GM23338 (cell line): ENCODE measurements around the gene MMS19. TPM values are rescaled to one million over a fixed set of nuclear protein-coding genes. Genes with fewer than 3 reads are reported as not detected.

Source experiments
- ATAC-seq: fragments of 200-7000 bp; cut with Tn5 transposase; 3 replicates; pipeline ENCODE4 v1.9.1; 2020
- DNase-seq: peaks from one replicate; pipeline ENCODE4 v3.0.0-alpha.2; 2015; ENCODE audit warnings: low spot score
- H2AFZ ChIP-seq: fragments of 200-600 bp; sonication (generic); 2 replicates; pipeline ENCODE4 v1.8.0; 2016; ENCODE audit warnings: antibody characterized with exemption, mild to moderate bottlenecking, moderate library complexity
- H3F3A ChIP-seq: fragments of 200-600 bp; sonication (generic); replicated peaks from 2 replicates; pipeline ENCODE4 v1.8.0; 2017; ENCODE audit warnings: antibody characterized with exemption, mixed run types, low read depth
- H3K27ac ChIP-seq: fragments of 200-600 bp; sonication (generic); 2 replicates; pipeline ENCODE4 v1.6.1; 2016; ENCODE audit warnings: low read depth
- H3K27me3 ChIP-seq: fragments of 200-600 bp; sonication (generic); 2 replicates; pipeline ENCODE4 v1.8.0; 2016; ENCODE audit warnings: mild to moderate bottlenecking, mixed run types, moderate library complexity; ENCODE audit not compliant: insufficient read depth
- H3K36me3 ChIP-seq: fragments of 200-600 bp; sonication (generic); 2 replicates; pipeline ENCODE4 v1.8.0; 2016; ENCODE audit warnings: mild to moderate bottlenecking; ENCODE audit not compliant: insufficient read depth
- H3K4me1 ChIP-seq: fragments of 200-600 bp; sonication (generic); 2 replicates; pipeline ENCODE4 v1.8.0; 2016; ENCODE audit warnings: mild to moderate bottlenecking, moderate library complexity; ENCODE audit not compliant: insufficient read depth
- H3K4me2 ChIP-seq: fragments of 200-600 bp; sonication (generic); 2 replicates; pipeline ENCODE4 v1.7.1; 2017; ENCODE audit warnings: mixed run types
- H3K4me3 ChIP-seq: fragments of 200-600 bp; sonication (generic); 2 replicates; pipeline ENCODE4 v1.6.1; 2016; ENCODE audit warnings: mixed run types
- H3K79me2 ChIP-seq: fragments of 200-600 bp; sonication (generic); replicated peaks from 2 replicates; pipeline ENCODE4 v1.8.0; 2017; ENCODE audit warnings: mild to moderate bottlenecking; ENCODE audit not compliant: insufficient read depth
- H3K9me2 ChIP-seq: fragments of 200-600 bp; sonication (generic); 2 replicates; pipeline ENCODE4 v1.8.0; 2017; ENCODE audit not compliant: insufficient read depth
- H4K20me1 ChIP-seq: fragments of 200-600 bp; sonication (generic); replicated peaks from 2 replicates; pipeline ENCODE4 v1.8.0; 2017; ENCODE audit warnings: mild to moderate bottlenecking; ENCODE audit not compliant: insufficient read depth
- H3K27ac Mint-ChIP-seq: 2 replicates; pipeline ENCODE4 v1.8.0; 2020; ENCODE audit warnings: inconsistent platforms, mild to moderate bottlenecking, moderate library complexity, mixed read lengths
- H3K27me3 Mint-ChIP-seq: 3 replicates; pipeline ENCODE4 v1.8.0; 2022; ENCODE audit warnings: low read depth, mild to moderate bottlenecking, moderate library complexity, mixed read lengths, inconsistent platforms; ENCODE audit not compliant: insufficient read depth, poor library complexity
- H3K36me3 Mint-ChIP-seq: 3 replicates; pipeline ENCODE4 v1.8.0; 2021; ENCODE audit warnings: low read depth, mild to moderate bottlenecking, inconsistent platforms, moderate library complexity, mixed read lengths
- H3K4me1 Mint-ChIP-seq: 3 replicates; pipeline ENCODE4 v1.8.0; 2020; ENCODE audit warnings: mild to moderate bottlenecking, inconsistent platforms, mixed read lengths
- H3K4me3 Mint-ChIP-seq: 3 replicates; pipeline ENCODE4 v1.8.0; 2021; ENCODE audit warnings: moderate library complexity, mild to moderate bottlenecking, inconsistent platforms, mixed read lengths
- H3K9me3 Mint-ChIP-seq: 3 replicates; pipeline ENCODE4 v1.8.0; 2020; ENCODE audit warnings: moderate library complexity, mild to moderate bottlenecking, inconsistent platforms, mixed read lengths
- CREB1 ChIP-seq: fragments of 250-450 bp; sonication (Bioruptor Pico); IDR thresholded peaks from 2 replicates; pipeline ENCODE4 v1.5.0; 2020; ENCODE audit warnings: low read depth, mild to moderate bottlenecking, moderate library complexity
- EZH2 ChIP-seq: fragments of 200-600 bp; sonication (generic); IDR thresholded peaks from one replicate; pipeline ENCODE4 v1.8.0; 2017; ENCODE audit warnings: antibody characterized with exemption, mild to moderate bottlenecking, low read depth; ENCODE audit not compliant: unreplicated experiment
- EZH2phosphoT487 ChIP-seq: fragments of 200-600 bp; sonication (generic); IDR thresholded peaks from one replicate; pipeline ENCODE4 v1.8.1; 2018; ENCODE audit warnings: antibody characterized with exemption; ENCODE audit not compliant: unreplicated experiment
- JUNB ChIP-seq: IDR thresholded peaks from one replicate; pipeline ENCODE4 v1.6.1; 2016; ENCODE audit warnings: antibody characterized with exemption; ENCODE audit not compliant: unreplicated experiment
- NANOG ChIP-seq: IDR thresholded peaks from 2 replicates; pipeline ENCODE4 v1.6.1; 2016; ENCODE audit warnings: antibody characterized with exemption, borderline replicate concordance
- POLR2AphosphoS5 ChIP-seq: IDR thresholded peaks from 2 replicates; pipeline ENCODE4 v1.6.1; 2016; ENCODE audit warnings: antibody characterized with exemption, low read depth
- ZNF114 ChIP-seq: fragments of 250-450 bp; sonication (Bioruptor Pico); IDR thresholded peaks from 2 replicates; pipeline ENCODE4 v1.5.0; 2020; ENCODE audit warnings: mild to moderate bottlenecking, moderate library complexity
- ZNF331 ChIP-seq: fragments of 250-450 bp; sonication (Bioruptor Pico); IDR thresholded peaks from 2 replicates; pipeline ENCODE4 v1.5.0; 2020; ENCODE audit warnings: low read depth, mild to moderate bottlenecking, moderate library complexity
- polyA plus RNA-seq: library from polyadenylated mRNA; unstranded; fragments of >200 nt; fragmentation: Nextera tagmentation; extraction: Ambion mirVana; gene quantifications from 2 replicates; pipeline ENCODE4 v1.2.1, GENCODE V29; 2016
- total RNA-seq: library from RNA; depleted of rRNA; stranded (reverse); fragments of >200 nt; shearing (Covaris generic); gene quantifications from 2 replicates; pipeline ENCODE4 v1.2.3, GENCODE V29; 2014
- TF ChIP-seq, protein P1 (sequence below), 2 experiments: fragments of 200-600 bp in 1 of 2; sonication (generic) in 1 of 2; conservative IDR thresholded peaks; 2 replicates each; pipeline versions ENCODE4 v1.5.1 to v1.6.1; 2016 to 2017; ENCODE audit warnings: antibody characterized with exemption in 2 of 2, low read depth in 2 of 2, mild to moderate bottlenecking in 2 of 2, moderate library complexity in 1 of 2
- TF ChIP-seq, protein P2 (sequence below): fragments of 250-450 bp; sonication (Bioruptor Pico); IDR thresholded peaks from 2 replicates; pipeline ENCODE4 v1.5.0; 2020; ENCODE audit warnings: mild to moderate bottlenecking, moderate library complexity

MMS19 gene
- total and polyA plus RNA-seq, 2 experiments from 2014 or later: 81.5 to 252 TPM

DNA sequence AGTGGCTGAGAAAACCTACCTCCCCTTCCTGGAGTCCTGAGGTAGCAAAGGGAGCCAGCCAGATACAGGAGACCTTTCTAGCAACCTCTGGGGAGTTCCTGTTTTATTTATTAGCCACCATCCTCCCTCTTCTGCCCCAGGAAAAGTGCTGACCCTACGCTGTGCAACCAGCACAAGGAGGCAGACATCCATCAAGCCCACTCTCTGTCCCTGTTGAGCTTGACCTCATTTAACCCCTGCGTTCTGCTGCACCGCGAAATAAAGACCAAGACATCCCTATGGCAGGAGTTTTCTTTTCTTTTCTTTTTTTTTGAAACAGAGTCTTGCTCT lies 49.0 kb upstream of the MMS19 start:
- Mint-ChIP-seq H3K4me3 (no peak overlapping the region), H3K9me3 (no peaks in the 10 kb centered on the region), H3K4me1 (peaks cover 39% of the 10 kb centered on the region), H3K36me3 (no peaks in the 10 kb centered on the region), H3K27me3 (peaks cover 10% of the 10 kb centered on the region), H3K27ac (no peak overlapping the region)
- H3K9me2 ChIP-seq: no peaks in the 10 kb centered on the region
- no peak overlapping the region for H2AFZ ChIP-seq
- H3K36me3 ChIP-seq: no peaks in the 10 kb centered on the region
- no peak overlapping the region for H3K4me3 ChIP-seq
- H3K79me2 ChIP-seq: no peaks in the 10 kb centered on the region; the same call in none of the 2 replicates
- no peak overlapping the region for H3K27ac ChIP-seq
- H4K20me1 ChIP-seq: no peaks in the 10 kb centered on the region
- H3K4me1 ChIP-seq: peaks cover 16% of the 10 kb centered on the region
- 0 out of 2 replicates have a peak, but pooled peaks cover 3% of the 10 kb centered on the region for H3F3A ChIP-seq
- DNase-seq (no peak), ATAC-seq (no peak)
- no peak for TF ChIP-seq EZH2
- no peak for TF ChIP-seq ZNF331 (CRISPR knock-in tag)
- TF ChIP-seq, protein P1, sequence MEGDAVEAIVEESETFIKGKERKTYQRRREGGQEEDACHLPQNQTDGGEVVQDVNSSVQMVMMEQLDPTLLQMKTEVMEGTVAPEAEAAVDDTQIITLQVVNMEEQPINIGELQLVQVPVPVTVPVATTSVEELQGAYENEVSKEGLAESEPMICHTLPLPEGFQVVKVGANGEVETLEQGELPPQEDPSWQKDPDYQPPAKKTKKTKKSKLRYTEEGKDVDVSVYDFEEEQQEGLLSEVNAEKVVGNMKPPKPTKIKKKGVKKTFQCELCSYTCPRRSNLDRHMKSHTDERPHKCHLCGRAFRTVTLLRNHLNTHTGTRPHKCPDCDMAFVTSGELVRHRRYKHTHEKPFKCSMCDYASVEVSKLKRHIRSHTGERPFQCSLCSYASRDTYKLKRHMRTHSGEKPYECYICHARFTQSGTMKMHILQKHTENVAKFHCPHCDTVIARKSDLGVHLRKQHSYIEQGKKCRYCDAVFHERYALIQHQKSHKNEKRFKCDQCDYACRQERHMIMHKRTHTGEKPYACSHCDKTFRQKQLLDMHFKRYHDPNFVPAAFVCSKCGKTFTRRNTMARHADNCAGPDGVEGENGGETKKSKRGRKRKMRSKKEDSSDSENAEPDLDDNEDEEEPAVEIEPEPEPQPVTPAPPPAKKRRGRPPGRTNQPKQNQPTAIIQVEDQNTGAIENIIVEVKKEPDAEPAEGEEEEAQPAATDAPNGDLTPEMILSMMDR (conservative IDR thresholded peaks at IDR 0.05; ENCODE audit: low read depth in 2 of 2): no peak
- H3K27me3 ChIP-seq: no peaks in the 10 kb centered on the region
- no peak overlapping the region for H3K4me2 ChIP-seq

DNA sequence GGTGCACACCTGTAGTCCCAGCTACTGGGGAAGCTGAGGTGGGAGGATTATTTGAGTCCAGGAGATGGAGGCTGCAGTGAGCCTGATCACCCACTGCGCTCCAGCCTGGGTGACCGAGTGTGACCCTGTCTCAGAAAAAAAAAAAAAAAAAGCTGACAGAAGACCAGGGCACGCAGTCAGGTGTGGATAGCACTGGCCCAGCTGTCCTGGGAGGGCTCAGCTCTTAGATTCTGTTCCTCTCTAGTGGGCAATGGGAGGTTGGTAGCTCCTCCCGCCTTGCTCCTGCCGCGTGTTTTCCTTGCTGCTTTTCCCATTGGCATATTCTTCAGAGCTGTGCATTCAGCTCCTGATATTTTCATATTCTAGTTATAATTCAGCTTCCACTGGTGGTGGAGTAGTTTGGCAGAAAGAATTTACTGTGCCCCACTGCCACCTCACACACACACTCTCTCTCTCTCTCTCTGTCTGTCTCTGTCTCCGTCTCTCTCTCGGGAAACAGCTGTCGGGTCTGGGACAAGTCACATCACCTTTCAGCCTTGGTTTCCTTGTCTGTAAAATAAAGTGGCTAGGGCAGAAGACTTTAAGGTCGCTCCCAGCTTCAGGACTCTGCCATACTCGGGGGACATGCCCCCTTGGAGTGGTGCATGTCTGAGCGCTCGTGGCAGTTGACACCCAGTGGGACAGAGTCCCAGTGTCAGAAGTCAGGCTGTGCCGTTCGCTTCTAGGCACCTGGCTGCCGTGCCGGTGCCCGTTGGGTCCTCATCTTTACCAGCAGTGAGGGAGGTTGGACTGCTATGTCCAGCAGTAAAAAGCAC lies 48.4 kb upstream of the MMS19 start:
- H3K4me3 ChIP-seq: no peak overlapping the region
- Mint-ChIP-seq H3K9me3 (no peaks in the 10 kb centered on the region; the same call in 2 of the 3 replicates), H3K36me3 (no peaks in the 10 kb centered on the region), H3K27ac (no peak overlapping the region), H3K4me3 (no peak overlapping the region), H3K27me3 (peaks cover 11% of the 10 kb centered on the region), H3K4me1 (peaks cover 44% of the 10 kb centered on the region)
- no peak overlapping the region for H3K4me2 ChIP-seq
- H3K27me3 ChIP-seq: no peaks in the 10 kb centered on the region
- no peaks in the 10 kb centered on the region for H3K36me3 ChIP-seq
- H4K20me1 ChIP-seq: no peaks in the 10 kb centered on the region
- H3K9me2 ChIP-seq: no peaks in the 10 kb centered on the region
- H3K4me1 ChIP-seq: peaks cover 16% of the 10 kb centered on the region
- H2AFZ ChIP-seq: no peak overlapping the region
- TF ChIP-seq EZH2phosphoT487 (no peak), POLR2AphosphoS5 (no peak), NANOG (no peak), ZNF114 (CRISPR knock-in tag) (no peak), JUNB (no peak), EZH2 (no peak), CREB1 (CRISPR knock-in tag) (no peak), ZNF331 (CRISPR knock-in tag) (no peak)
- TF ChIP-seq, protein P2, sequence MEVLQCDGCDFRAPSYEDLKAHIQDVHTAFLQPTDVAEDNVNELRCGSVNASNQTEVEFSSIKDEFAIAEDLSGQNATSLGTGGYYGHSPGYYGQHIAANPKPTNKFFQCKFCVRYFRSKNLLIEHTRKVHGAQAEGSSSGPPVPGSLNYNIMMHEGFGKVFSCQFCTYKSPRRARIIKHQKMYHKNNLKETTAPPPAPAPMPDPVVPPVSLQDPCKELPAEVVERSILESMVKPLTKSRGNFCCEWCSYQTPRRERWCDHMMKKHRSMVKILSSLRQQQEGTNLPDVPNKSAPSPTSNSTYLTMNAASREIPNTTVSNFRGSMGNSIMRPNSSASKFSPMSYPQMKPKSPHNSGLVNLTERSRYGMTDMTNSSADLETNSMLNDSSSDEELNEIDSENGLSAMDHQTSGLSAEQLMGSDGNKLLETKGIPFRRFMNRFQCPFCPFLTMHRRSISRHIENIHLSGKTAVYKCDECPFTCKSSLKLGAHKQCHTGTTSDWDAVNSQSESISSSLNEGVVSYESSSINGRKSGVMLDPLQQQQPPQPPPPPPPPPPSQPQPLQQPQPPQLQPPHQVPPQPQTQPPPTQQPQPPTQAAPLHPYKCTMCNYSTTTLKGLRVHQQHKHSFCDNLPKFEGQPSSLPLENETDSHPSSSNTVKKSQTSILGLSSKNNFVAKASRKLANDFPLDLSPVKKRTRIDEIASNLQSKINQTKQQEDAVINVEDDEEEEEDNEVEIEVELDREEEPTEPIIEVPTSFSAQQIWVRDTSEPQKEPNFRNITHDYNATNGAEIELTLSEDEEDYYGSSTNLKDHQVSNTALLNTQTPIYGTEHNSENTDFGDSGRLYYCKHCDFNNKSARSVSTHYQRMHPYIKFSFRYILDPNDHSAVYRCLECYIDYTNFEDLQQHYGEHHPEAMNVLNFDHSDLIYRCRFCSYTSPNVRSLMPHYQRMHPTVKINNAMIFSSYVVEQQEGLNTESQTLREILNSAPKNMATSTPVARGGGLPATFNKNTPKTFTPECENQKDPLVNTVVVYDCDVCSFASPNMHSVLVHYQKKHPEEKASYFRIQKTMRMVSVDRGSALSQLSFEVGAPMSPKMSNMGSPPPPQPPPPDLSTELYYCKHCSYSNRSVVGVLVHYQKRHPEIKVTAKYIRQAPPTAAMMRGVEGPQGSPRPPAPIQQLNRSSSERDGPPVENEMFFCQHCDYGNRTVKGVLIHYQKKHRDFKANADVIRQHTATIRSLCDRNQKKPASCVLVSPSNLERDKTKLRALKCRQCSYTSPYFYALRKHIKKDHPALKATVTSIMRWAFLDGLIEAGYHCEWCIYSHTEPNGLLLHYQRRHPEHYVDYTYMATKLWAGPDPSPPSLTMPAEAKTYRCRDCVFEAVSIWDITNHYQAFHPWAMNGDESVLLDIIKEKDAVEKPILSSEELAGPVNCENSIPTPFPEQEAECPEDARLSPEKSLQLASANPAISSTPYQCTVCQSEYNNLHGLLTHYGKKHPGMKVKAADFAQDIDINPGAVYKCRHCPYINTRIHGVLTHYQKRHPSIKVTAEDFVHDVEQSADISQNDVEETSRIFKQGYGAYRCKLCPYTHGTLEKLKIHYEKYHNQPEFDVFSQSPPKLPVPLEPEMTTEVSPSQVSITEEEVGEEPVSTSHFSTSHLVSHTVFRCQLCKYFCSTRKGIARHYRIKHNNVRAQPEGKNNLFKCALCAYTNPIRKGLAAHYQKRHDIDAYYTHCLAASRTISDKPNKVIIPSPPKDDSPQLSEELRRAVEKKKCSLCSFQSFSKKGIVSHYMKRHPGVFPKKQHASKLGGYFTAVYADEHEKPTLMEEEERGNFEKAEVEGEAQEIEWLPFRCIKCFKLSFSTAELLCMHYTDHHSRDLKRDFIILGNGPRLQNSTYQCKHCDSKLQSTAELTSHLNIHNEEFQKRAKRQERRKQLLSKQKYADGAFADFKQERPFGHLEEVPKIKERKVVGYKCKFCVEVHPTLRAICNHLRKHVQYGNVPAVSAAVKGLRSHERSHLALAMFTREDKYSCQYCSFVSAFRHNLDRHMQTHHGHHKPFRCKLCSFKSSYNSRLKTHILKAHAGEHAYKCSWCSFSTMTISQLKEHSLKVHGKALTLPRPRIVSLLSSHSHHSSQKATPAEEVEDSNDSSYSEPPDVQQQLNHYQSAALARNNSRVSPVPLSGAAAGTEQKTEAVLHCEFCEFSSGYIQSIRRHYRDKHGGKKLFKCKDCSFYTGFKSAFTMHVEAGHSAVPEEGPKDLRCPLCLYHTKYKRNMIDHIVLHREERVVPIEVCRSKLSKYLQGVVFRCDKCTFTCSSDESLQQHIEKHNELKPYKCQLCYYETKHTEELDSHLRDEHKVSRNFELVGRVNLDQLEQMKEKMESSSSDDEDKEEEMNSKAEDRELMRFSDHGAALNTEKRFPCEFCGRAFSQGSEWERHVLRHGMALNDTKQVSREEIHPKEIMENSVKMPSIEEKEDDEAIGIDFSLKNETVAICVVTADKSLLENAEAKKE (CRISPR knock-in tag): no peak
- TF ChIP-seq, protein P1 (conservative IDR thresholded peaks at IDR 0.05; ENCODE audit: low read depth in 2 of 2): no peak
- H3K27ac ChIP-seq: no peak overlapping the region
- no peaks in the 10 kb centered on the region; the same call in none of the 2 replicates for H3K79me2 ChIP-seq
- no peak for ATAC-seq
- DNase-seq: no peak
- 0 out of 2 replicates have a peak, but pooled peaks cover 3% of the 10 kb centered on the region for H3F3A ChIP-seq
